IMR-90 (cell line): ENCODE results near the gene ERC2. TPM values are rescaled to one million over a fixed set of nuclear protein-coding genes. Genes with fewer than 3 reads are reported as not detected.

Source experiments
- ATAC-seq: fragments of 200-7000 bp; cut with Tn5 transposase; 2 replicates; pipeline ENCODE4 v1.9.1; 2020; ENCODE audit warnings: low read depth, mild to moderate bottlenecking, moderate library complexity
- BruUV-seq: library from RNA; stranded (reverse); fragments of 400-500 nt; replicated peaks from 2 replicates; lab custom pipeline; 2021; lab: Mats Ljungman, UMichigan
- CTCF ChIA-PET: fragments of 300-600 bp; formaldehyde crosslinking; extraction: SDS; loops from one replicate; lab custom pipeline; 2021; ENCODE audit warnings: antibody characterized with exemption; lab: Yijun Ruan, JAX
- POLR2A ChIA-PET: fragments of 300-600 bp; sonication (Branson Sonifier 250); formaldehyde crosslinking; loops from one replicate; lab custom pipeline; 2022; ENCODE audit warnings: antibody characterized with exemption; ENCODE audit not compliant: unreplicated experiment; lab: Charles Lee
- DNase-seq: peaks from one replicate; pipeline ENCODE4 v3.0.0; 2013
- H2AFZ ChIP-seq: replicated peaks from 2 replicates; pipeline ENCODE3; 2013; ENCODE audit warnings: low read length, mild to moderate bottlenecking; ENCODE audit not compliant: poor library complexity
- H2AK5ac ChIP-seq: 2 replicates; pipeline ENCODE4 v1.6.1; 2013; ENCODE audit warnings: low read depth, low read length, inconsistent platforms
- H2AK9ac ChIP-seq: replicated peaks from 2 replicates; pipeline ENCODE3; 2013; ENCODE audit warnings: mild to moderate bottlenecking, low read depth, low read length, moderate library complexity; ENCODE audit not compliant: poor library complexity
- H2BK120ac ChIP-seq: 2 replicates; pipeline ENCODE4 v1.6.1; 2013; ENCODE audit warnings: low read depth, low read length, inconsistent platforms
- H2BK15ac ChIP-seq: 3 replicates; pipeline ENCODE4 v1.6.1; 2013; ENCODE audit warnings: low read depth, low read length, inconsistent platforms
- H2BK20ac ChIP-seq: 2 replicates; pipeline ENCODE4 v1.6.1; 2013; ENCODE audit warnings: low read depth, mild to moderate bottlenecking, inconsistent platforms, low read length, moderate library complexity
- H2BK5ac ChIP-seq: 2 replicates; pipeline ENCODE4 v1.6.1; 2013; ENCODE audit warnings: mild to moderate bottlenecking, low read depth, low read length, inconsistent platforms; ENCODE audit not compliant: poor library complexity, severe bottlenecking
- H3K14ac ChIP-seq: replicated peaks from 2 replicates; pipeline ENCODE4 v1.6.1; 2013; ENCODE audit warnings: low read depth, low read length, inconsistent platforms
- H3K18ac ChIP-seq: 2 replicates; pipeline ENCODE4 v1.6.1; 2013; ENCODE audit warnings: low read depth, low read length, control low read depth
- H3K23ac ChIP-seq: 2 replicates; pipeline ENCODE4 v1.6.1; 2013; ENCODE audit warnings: low read depth, low read length, inconsistent platforms
- H3K27ac ChIP-seq: 2 replicates; pipeline ENCODE4 v1.5.1; 2013; ENCODE audit warnings: mild to moderate bottlenecking, control low read depth, low read length; ENCODE audit not compliant: insufficient read depth
- H3K27me3 ChIP-seq: 2 replicates; pipeline ENCODE4 v1.6.1; 2013; ENCODE audit warnings: low read length; ENCODE audit not compliant: control insufficient read depth, insufficient read depth
- H3K36me3 ChIP-seq: 2 replicates; pipeline ENCODE4 v1.6.1; 2013; ENCODE audit warnings: low read length, mixed read lengths; ENCODE audit not compliant: control insufficient read depth, insufficient read depth
- H3K4ac ChIP-seq: 2 replicates; pipeline ENCODE4 v1.6.1; 2013; ENCODE audit warnings: low read depth, low read length, inconsistent platforms
- H3K4me1 ChIP-seq: 2 replicates; pipeline ENCODE4 v1.6.1; 2013; ENCODE audit warnings: low read length, mixed read lengths; ENCODE audit not compliant: control insufficient read depth, insufficient read depth
- H3K4me2 ChIP-seq: 2 replicates; pipeline ENCODE4 v1.6.1; 2013; ENCODE audit warnings: low read depth, mild to moderate bottlenecking, control low read depth, low read length, moderate library complexity
- H3K4me3 ChIP-seq: 2 replicates; pipeline ENCODE4 v1.5.1; 2013; ENCODE audit warnings: low read depth, mild to moderate bottlenecking, control low read depth, low read length, moderate library complexity; ENCODE audit not compliant: insufficient read depth
- H3K56ac ChIP-seq: 2 replicates; pipeline ENCODE4 v1.6.1; 2013; ENCODE audit warnings: low read length, inconsistent platforms; ENCODE audit not compliant: insufficient read depth; ENCODE audit errors: extremely low read depth
- H3K79me1 ChIP-seq, 2 experiments: 2 replicates each; pipeline ENCODE4 v1.6.1; 2013; ENCODE audit warnings: low read length in 2 of 2, inconsistent platforms in 1 of 2, low read depth in 1 of 2
- H3K9ac ChIP-seq: 2 replicates; pipeline ENCODE4 v1.6.1; 2013; ENCODE audit warnings: low read depth, low read length, control low read depth
- H3K9me1 ChIP-seq: 2 replicates; pipeline ENCODE4 v1.6.1; 2013; ENCODE audit warnings: low read length, inconsistent platforms; ENCODE audit not compliant: insufficient read depth
- H3K9me3 ChIP-seq: 2 replicates; pipeline ENCODE4 v1.6.1; 2013; ENCODE audit warnings: low read length; ENCODE audit not compliant: control insufficient read depth, insufficient read depth
- H4K20me1 ChIP-seq: 2 replicates; pipeline ENCODE4 v1.6.1; 2013; ENCODE audit warnings: low read length, inconsistent platforms; ENCODE audit not compliant: insufficient read depth
- H4K5ac ChIP-seq: 2 replicates; pipeline ENCODE4 v1.6.1; 2013; ENCODE audit warnings: mild to moderate bottlenecking, low read depth, low read length, control low read depth
- H4K8ac ChIP-seq, 2 experiments: 2 replicates each; pipeline ENCODE4 v1.6.1; 2013; ENCODE audit warnings: low read depth in 2 of 2, low read length in 2 of 2, control low read depth in 1 of 2, inconsistent platforms in 1 of 2
- H4K91ac ChIP-seq: 2 replicates; pipeline ENCODE4 v1.6.1; 2013; ENCODE audit warnings: low read depth, low read length, inconsistent platforms; ENCODE audit not compliant: insufficient read depth
- BHLHE40 ChIP-seq: fragments of 150-350 bp; IDR thresholded peaks from 2 replicates; pipeline ENCODE4 v1.6.1; 2016; ENCODE audit warnings: mild to moderate bottlenecking, low read depth, low read length
- CEBPB ChIP-seq: IDR thresholded peaks from 2 replicates; pipeline ENCODE4 v1.6.1; 2012; ENCODE audit warnings: low read depth, low read length, improper control_type of control experiment
- CHD1 ChIP-seq: IDR thresholded peaks from 2 replicates; pipeline ENCODE4 v1.6.1; 2012; ENCODE audit warnings: low read depth, low read length, improper control_type of control experiment
- FOS ChIP-seq: fragments of 150-350 bp; IDR thresholded peaks from 2 replicates; pipeline ENCODE4 v1.6.1; 2016; ENCODE audit warnings: low read depth, low read length
- MAFK ChIP-seq: IDR thresholded peaks from 2 replicates; pipeline ENCODE4 v1.6.1; 2012; ENCODE audit warnings: low read depth, low read length, improper control_type of control experiment
- MAZ ChIP-seq: IDR thresholded peaks from 2 replicates; pipeline ENCODE4 v1.6.1; 2012; ENCODE audit warnings: low read depth, mild to moderate bottlenecking, low read length, improper control_type of control experiment, moderate library complexity, borderline replicate concordance
- MXI1 ChIP-seq: IDR thresholded peaks from 2 replicates; pipeline ENCODE4 v1.6.1; 2012; ENCODE audit warnings: low read depth, mild to moderate bottlenecking, low read length, moderate library complexity, borderline replicate concordance
- NFE2L2 ChIP-seq: fragments of 150-350 bp; IDR thresholded peaks from 2 replicates; pipeline ENCODE4 v1.6.1; 2016; ENCODE audit warnings: low read depth, mild to moderate bottlenecking, low read length
- POLR2A ChIP-seq: IDR thresholded peaks from 2 replicates; pipeline ENCODE4 v1.6.1; 2012; ENCODE audit warnings: mild to moderate bottlenecking, low read depth, low read length
- RAD21 ChIP-seq: IDR thresholded peaks from 2 replicates; pipeline ENCODE4 v1.6.1; 2012; ENCODE audit warnings: low read length, improper control_type of control experiment
- RCOR1 ChIP-seq: IDR thresholded peaks from 2 replicates; pipeline ENCODE4 v1.6.1; 2012; ENCODE audit warnings: mild to moderate bottlenecking, low read length, improper control_type of control experiment; ENCODE audit not compliant: insufficient replicate concordance
- RFX5 ChIP-seq: IDR thresholded peaks from 2 replicates; pipeline ENCODE4 v1.8.0; 2012; ENCODE audit warnings: low read depth, mild to moderate bottlenecking, low read length, moderate library complexity
- SMC3 ChIP-seq: fragments of 150-350 bp; IDR thresholded peaks from 2 replicates; pipeline ENCODE4 v1.6.1; 2016; ENCODE audit warnings: low read depth, mild to moderate bottlenecking, antibody characterized with exemption, low read length, moderate library complexity
- WGBS, 2 experiments: methylation state at CpG; one replicate each; pipeline versions ENCODE4 v1.1.5 to v1.1.7; 2013; ENCODE audit warnings: missing lambda C conversion rate in 2 of 2; ENCODE audit not compliant: insufficient read length in 1 of 2; ENCODE audit errors: extremely low coverage in 2 of 2; 5-methylcytosine and 5-hydroxymethylcytosine counted together
- dilution Hi-C: fragments of 300-500 bp; cut with HindIII; formaldehyde crosslinking; loops from one replicate; pipeline ENCODE4 v1.14.3; 2018; ENCODE audit warnings: low sequenced_read_pairs; ENCODE audit not compliant: unreplicated experiment
- in situ Hi-C: fragments of 300-500 bp; cut with MboI; formaldehyde crosslinking; loops from 3 replicates; pipeline ENCODE4 v1.14.3; 2019; ENCODE audit warnings: low sequenced_read_pairs, inconsistent platforms, mixed read lengths
- intact Hi-C: fragments of 100-400 bp; cut with micrococcal nuclease; formaldehyde crosslinking; loops from 2 replicates; pipeline ENCODE4 v1.10.0; 2022
- polyA plus RNA-seq, 3 experiments: library from polyadenylated mRNA; depleted of rRNA; stranded (reverse); fragments of >200 nt; gene quantifications; 2 replicates each; pipeline ENCODE4 v1.2.3, GENCODE V29; 2012; ENCODE audit warnings: low replicate concordance in 1 of 3
- total RNA-seq: library from RNA; depleted of rRNA; stranded (reverse); fragments of >200 nt; gene quantifications from 2 replicates; pipeline ENCODE4 v1.2.3, GENCODE V29; 2012
- TF ChIP-seq, protein P1 (sequence below): fragments of 150-350 bp; IDR thresholded peaks from 2 replicates; pipeline ENCODE4 v1.6.1; 2017; ENCODE audit warnings: mild to moderate bottlenecking, antibody characterized with exemption, low read length, low read depth
- TF ChIP-seq, protein P2 (sequence below): fragments of 150-350 bp; IDR thresholded peaks from 2 replicates; pipeline ENCODE4 v1.6.1; 2016; ENCODE audit warnings: low read depth, mild to moderate bottlenecking, low read length, moderate library complexity, borderline replicate concordance
- TF ChIP-seq, protein P3 (sequence below): conservative IDR thresholded peaks from 2 replicates; pipeline ENCODE4 v1.5.1; 2012; ENCODE audit warnings: mild to moderate bottlenecking, low read depth, low read length, improper control_type of control experiment

The ERC2 gene
- total and polyA plus RNA-seq, 2 of the 4 experiments (the other 2 are of a cell fraction), result 0.17 to 0.18 TPM

DNA sequence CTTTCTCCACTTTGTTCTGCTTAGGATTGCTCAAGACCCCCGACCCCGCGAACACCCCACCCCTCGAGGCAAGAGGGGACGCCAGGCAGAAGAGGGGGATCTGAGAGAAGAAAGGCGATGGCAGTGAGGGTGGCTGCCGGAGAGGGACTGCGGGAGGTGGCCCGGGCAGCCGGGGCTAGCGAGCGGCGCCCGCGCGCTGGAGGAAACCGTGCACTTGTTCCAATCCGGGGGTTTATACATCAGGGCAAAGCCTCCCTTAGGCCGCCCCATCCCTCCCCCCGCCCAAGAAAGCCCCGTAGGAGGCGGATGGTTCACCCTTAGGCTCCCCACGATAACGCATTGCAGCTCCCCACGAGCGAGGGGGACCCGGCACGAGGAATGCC, 475 bp downstream of the ERC2 start:
- Histone ChIP-seq H3K14ac (no peak overlapping the region), H3K27ac (no peak overlapping the region), H4K5ac (no peak overlapping the region), H3K23ac (no peak overlapping the region), H3K9me1 (no peaks in the 10 kb centered on the region), H2BK5ac (no peak overlapping the region), H3K4me3 (peak overlapping the region; percentile 26; the same call in 1 of the 2 replicates), H3K9me3 (no peaks in the 10 kb centered on the region), H4K91ac (no peak overlapping the region), H3K4ac (no peak overlapping the region), H2AK5ac (no peak overlapping the region), H4K20me1 (no peaks in the 10 kb centered on the region), H3K18ac (no peak overlapping the region), H3K56ac (no peak overlapping the region), H2BK15ac (no peak overlapping the region), H2AK9ac (no peak overlapping the region), H3K9ac (no peak overlapping the region), H3K4me1 (no peaks in the 10 kb centered on the region), H3K27me3 (peaks cover 14% of the 10 kb centered on the region), H2BK120ac (no peak overlapping the region), H4K8ac (no peak overlapping the region), H2BK20ac (no peak overlapping the region), H2AFZ (peak overlapping the region; percentile 71), H3K79me1 (no peaks in the 10 kb centered on the region), H3K36me3 (no peaks in the 10 kb centered on the region), H3K4me2 (peak overlapping the region; percentile 72)
- POLR2A ChIA-PET, result no interaction called here
- DNase-seq (no peak), ATAC-seq (no peak)
- TF ChIP-seq RAD21 (no peak), POLR2A (no peak), CHD1 (no peak), RFX5 (no peak), NFE2L2 (no peak), SMC3 (no peak), BHLHE40 (no peak), MXI1 (no peak), CEBPB (no peak), MAFK (no peak), MAZ (no peak), FOS (no peak), RCOR1 (no peak)
- TF ChIP-seq, protein P1, sequence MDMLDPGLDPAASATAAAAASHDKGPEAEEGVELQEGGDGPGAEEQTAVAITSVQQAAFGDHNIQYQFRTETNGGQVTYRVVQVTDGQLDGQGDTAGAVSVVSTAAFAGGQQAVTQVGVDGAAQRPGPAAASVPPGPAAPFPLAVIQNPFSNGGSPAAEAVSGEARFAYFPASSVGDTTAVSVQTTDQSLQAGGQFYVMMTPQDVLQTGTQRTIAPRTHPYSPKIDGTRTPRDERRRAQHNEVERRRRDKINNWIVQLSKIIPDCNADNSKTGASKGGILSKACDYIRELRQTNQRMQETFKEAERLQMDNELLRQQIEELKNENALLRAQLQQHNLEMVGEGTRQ, result no peak
- TF ChIP-seq, protein P2, sequence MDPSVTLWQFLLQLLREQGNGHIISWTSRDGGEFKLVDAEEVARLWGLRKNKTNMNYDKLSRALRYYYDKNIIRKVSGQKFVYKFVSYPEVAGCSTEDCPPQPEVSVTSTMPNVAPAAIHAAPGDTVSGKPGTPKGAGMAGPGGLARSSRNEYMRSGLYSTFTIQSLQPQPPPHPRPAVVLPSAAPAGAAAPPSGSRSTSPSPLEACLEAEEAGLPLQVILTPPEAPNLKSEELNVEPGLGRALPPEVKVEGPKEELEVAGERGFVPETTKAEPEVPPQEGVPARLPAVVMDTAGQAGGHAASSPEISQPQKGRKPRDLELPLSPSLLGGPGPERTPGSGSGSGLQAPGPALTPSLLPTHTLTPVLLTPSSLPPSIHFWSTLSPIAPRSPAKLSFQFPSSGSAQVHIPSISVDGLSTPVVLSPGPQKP, result no peak
- TF ChIP-seq, protein P3, sequence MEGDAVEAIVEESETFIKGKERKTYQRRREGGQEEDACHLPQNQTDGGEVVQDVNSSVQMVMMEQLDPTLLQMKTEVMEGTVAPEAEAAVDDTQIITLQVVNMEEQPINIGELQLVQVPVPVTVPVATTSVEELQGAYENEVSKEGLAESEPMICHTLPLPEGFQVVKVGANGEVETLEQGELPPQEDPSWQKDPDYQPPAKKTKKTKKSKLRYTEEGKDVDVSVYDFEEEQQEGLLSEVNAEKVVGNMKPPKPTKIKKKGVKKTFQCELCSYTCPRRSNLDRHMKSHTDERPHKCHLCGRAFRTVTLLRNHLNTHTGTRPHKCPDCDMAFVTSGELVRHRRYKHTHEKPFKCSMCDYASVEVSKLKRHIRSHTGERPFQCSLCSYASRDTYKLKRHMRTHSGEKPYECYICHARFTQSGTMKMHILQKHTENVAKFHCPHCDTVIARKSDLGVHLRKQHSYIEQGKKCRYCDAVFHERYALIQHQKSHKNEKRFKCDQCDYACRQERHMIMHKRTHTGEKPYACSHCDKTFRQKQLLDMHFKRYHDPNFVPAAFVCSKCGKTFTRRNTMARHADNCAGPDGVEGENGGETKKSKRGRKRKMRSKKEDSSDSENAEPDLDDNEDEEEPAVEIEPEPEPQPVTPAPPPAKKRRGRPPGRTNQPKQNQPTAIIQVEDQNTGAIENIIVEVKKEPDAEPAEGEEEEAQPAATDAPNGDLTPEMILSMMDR, result no peak
- no TSS peak for BruUV-seq
- in situ Hi-C loops (no loop called here), dilution Hi-C loops (no loop called here), intact Hi-C loops (no loop called here)
- CTCF ChIA-PET, result no interaction called here
- WGBS, 2 experiments, result no CpG with 5 or more reads among the region's 28 CpGs
